HCT116 (cell line): ENCODE results near the gene WWOX. TPM values are rescaled to one million over a fixed set of nuclear protein-coding genes. Genes with fewer than 3 reads are reported as not detected.

Experiments used
- ATAC-seq: fragments of 200-7000 bp; cut with Tn5 transposase; 2 replicates; pipeline ENCODE4 v1.9.1; 2020; ENCODE audit warnings: mild to moderate bottlenecking, moderate library complexity
- BruUV-seq: library from RNA; stranded (reverse); fragments of 400-500 nt; replicated peaks from 2 replicates; lab custom pipeline; 2021; lab: Mats Ljungman, UMichigan
- CTCF ChIA-PET: fragments of 300-600 bp; sonication (Branson Sonifier 250); formaldehyde crosslinking; loops from one replicate; lab custom pipeline; 2021; ENCODE audit warnings: antibody characterized with exemption; lab: Charles Lee
- POLR2A ChIA-PET: fragments of 300-600, 350-600 bp; sonication (Branson Sonifier 250); formaldehyde crosslinking; loops from one replicate; lab custom pipeline; 2021; ENCODE audit warnings: antibody characterized with exemption; lab: Charles Lee
- RAD21 ChIA-PET, 2 experiments: fragments of 300-600 bp; sonication (Branson Sonifier 250); formaldehyde crosslinking; loops; one replicate each; lab custom pipeline; 2023; ENCODE audit warnings: low total read pairs in 2 of 2; ENCODE audit not compliant: uncharacterized antibody in 2 of 2, unreplicated experiment in 2 of 2, low non-redundant PET in 1 of 2; lab: Charles Lee
- DNase-seq: peaks from one replicate; pipeline ENCODE4 v3.0.0-alpha.2; 2010; ENCODE audit warnings: low read depth, low spot score
- H2AFZ ChIP-seq: fragments of 200-600 bp; shearing (Covaris generic), sonication (generic); 2 replicates; pipeline ENCODE4 v1.6.1; 2017; ENCODE audit warnings: low read depth, mixed run types, mixed read lengths, antibody characterized with exemption, low read length; ENCODE audit not compliant: poor library complexity, severe bottlenecking
- H3K27ac ChIP-seq: 2 replicates; pipeline ENCODE4 v1.5.1; 2012; ENCODE audit warnings: low read depth, low read length
- H3K27me3 ChIP-seq: fragments of 200-600 bp; sonication (generic); 2 replicates; pipeline ENCODE4 v1.6.1; 2016; ENCODE audit warnings: mixed run types, low read length, mixed read lengths; ENCODE audit not compliant: insufficient read depth
- H3K36me3 ChIP-seq, 2 experiments: fragments of 200-500 bp in 1 of 2; fragments of 200-600 bp in 1 of 2; sonication (Bioruptor generic) in 1 of 2; sonication (generic) in 1 of 2; 2 replicates each; pipeline versions ENCODE4 v1.5.1 to v1.6.1; 2014 to 2016; ENCODE audit warnings: low read length in 2 of 2, inconsistent platforms in 1 of 2, mixed read lengths in 1 of 2, mixed run types in 1 of 2; ENCODE audit not compliant: insufficient read depth in 2 of 2, control insufficient read depth in 1 of 2
- H3K4me1 ChIP-seq, 2 experiments: fragments of 200-600 bp in 1 of 2; sonication (generic) in 1 of 2; 2 replicates each; pipeline versions ENCODE4 v1.5.1 to v1.6.1; 2012 to 2017; ENCODE audit warnings: low read length in 2 of 2, inconsistent platforms in 1 of 2, mild to moderate bottlenecking in 1 of 2, mixed read lengths in 1 of 2, mixed run types in 1 of 2, moderate library complexity in 1 of 2; ENCODE audit not compliant: insufficient read depth in 2 of 2, control insufficient read depth in 1 of 2
- H3K4me2 ChIP-seq: fragments of 200-600 bp; sonication (generic); 2 replicates; pipeline ENCODE4 v1.6.1; 2017; ENCODE audit warnings: mixed run types, low read length, mixed read lengths
- H3K4me3 ChIP-seq, 2 experiments: fragments of 200-600 bp in 1 of 2; sonication (generic) in 1 of 2; replicated peaks in 1 of 2; 2 replicates each; pipeline ENCODE4 v1.5.1; 2011 to 2016; ENCODE audit warnings: low read length in 2 of 2, control low read depth in 1 of 2, low read depth in 1 of 2, mild to moderate bottlenecking in 1 of 2, mixed read lengths in 1 of 2, mixed run types in 1 of 2
- H3K79me2 ChIP-seq: fragments of 200-600 bp; sonication (generic); 2 replicates; pipeline ENCODE4 v1.6.1; 2017; ENCODE audit warnings: mild to moderate bottlenecking, mixed run types, low read length, moderate library complexity, mixed read lengths; ENCODE audit not compliant: insufficient read depth
- H3K9ac ChIP-seq: fragments of 200-600 bp; sonication (generic); 2 replicates; pipeline ENCODE4 v1.6.1; 2016; ENCODE audit warnings: low read length, mixed read lengths
- H3K9me2 ChIP-seq: fragments of 200-600 bp; sonication (generic), shearing (Covaris generic); 2 replicates; pipeline ENCODE4 v1.6.1; 2017; ENCODE audit warnings: mixed run types, mild to moderate bottlenecking, moderate library complexity; ENCODE audit not compliant: insufficient read depth
- H3K9me3 ChIP-seq, 2 experiments: fragments of 200-500 bp in 1 of 2; fragments of 200-600 bp in 1 of 2; sonication (Bioruptor generic) in 1 of 2; sonication (generic) in 1 of 2; 2 replicates each; pipeline ENCODE4 v1.6.1; 2014 to 2017; ENCODE audit warnings: low read length in 2 of 2, mixed read lengths in 2 of 2, inconsistent platforms in 1 of 2, low read depth in 1 of 2, mild to moderate bottlenecking in 1 of 2, mixed run types in 1 of 2, moderate library complexity in 1 of 2; ENCODE audit not compliant: control insufficient read depth in 1 of 2, insufficient read depth in 1 of 2
- H4K20me1 ChIP-seq: fragments of 200-600 bp; sonication (generic), shearing (Covaris generic); 2 replicates; pipeline ENCODE4 v1.6.1; 2017; ENCODE audit warnings: mixed run types, mild to moderate bottlenecking, moderate library complexity; ENCODE audit not compliant: insufficient read depth
- CEBPB ChIP-seq: IDR thresholded peaks from 2 replicates; pipeline ENCODE4 v1.6.1; 2012; ENCODE audit warnings: low read depth
- CTCF ChIP-seq, 3 experiments: fragments of 200-600 bp in 1 of 3; sonication (generic) in 1 of 3; IDR thresholded peaks in 2 of 3; conservative IDR thresholded peaks in 1 of 3; 2 replicates each; pipeline ENCODE4 v1.5.1; 2012 to 2017; ENCODE audit warnings: low read depth in 2 of 3, low read length in 2 of 3, antibody characterized with exemption in 1 of 3, borderline replicate concordance in 1 of 3, control low read depth in 1 of 3, mild to moderate bottlenecking in 1 of 3, mixed read lengths in 1 of 3, mixed run types in 1 of 3, moderate library complexity in 1 of 3; ENCODE audit not compliant: insufficient read depth in 1 of 3
- EZH2 ChIP-seq: fragments of 200-600 bp; sonication (generic); IDR thresholded peaks from 2 replicates; pipeline ENCODE4 v1.6.1; 2017; ENCODE audit warnings: antibody characterized with exemption, mixed run types
- FOSL1 ChIP-seq: IDR thresholded peaks from 2 replicates; pipeline ENCODE4 v1.6.1; 2012; ENCODE audit warnings: low read depth
- JUND ChIP-seq: IDR thresholded peaks from 2 replicates; pipeline ENCODE4 v1.6.1; 2012
- RAD21 ChIP-seq: IDR thresholded peaks from 2 replicates; pipeline ENCODE4 v1.6.1; 2012; ENCODE audit warnings: low read depth, mild to moderate bottlenecking
- REST ChIP-seq: IDR thresholded peaks from 2 replicates; pipeline ENCODE4 v1.6.1; 2012; ENCODE audit warnings: low read depth
- SIN3A ChIP-seq: IDR thresholded peaks from 2 replicates; pipeline ENCODE4 v1.6.1; 2012; ENCODE audit warnings: low read depth
- SP1 ChIP-seq: IDR thresholded peaks from 2 replicates; pipeline ENCODE4 v1.6.1; 2012; ENCODE audit warnings: low read depth
- SRF ChIP-seq: IDR thresholded peaks from 2 replicates; pipeline ENCODE4 v1.6.1; 2012; ENCODE audit warnings: low read depth
- YY1 ChIP-seq: IDR thresholded peaks from 2 replicates; pipeline ENCODE4 v1.6.1; 2011; ENCODE audit warnings: low read length, low read depth, moderate library complexity, mild to moderate bottlenecking; ENCODE audit not compliant: insufficient replicate concordance; ENCODE audit errors: extremely low read depth
- ZFX ChIP-seq: fragments of 450-650 bp; IDR thresholded peaks from 2 replicates; pipeline ENCODE4 v1.6.1; 2017
- ZNF274 ChIP-seq: fragments of 200-500 bp; sonication (Bioruptor generic); IDR thresholded peaks from 2 replicates; pipeline ENCODE4 v1.6.1; 2014; ENCODE audit warnings: mild to moderate bottlenecking, low read depth, low read length, inconsistent platforms
- intact Hi-C: fragments of 100-400 bp; cut with micrococcal nuclease; formaldehyde crosslinking; loops from 2 replicates; pipeline ENCODE4 v1.10.0; 2022
- total RNA-seq: library from RNA; stranded (reverse); gene quantifications from one replicate; pipeline ENCODE4 v1.2.1, GENCODE V29; 2021; ENCODE audit not compliant: unreplicated experiment
- TF ChIP-seq, protein P1 (sequence below): IDR thresholded peaks from 2 replicates; pipeline ENCODE4 v1.6.1; 2011; ENCODE audit warnings: mild to moderate bottlenecking, low read length, moderate library complexity; ENCODE audit not compliant: insufficient replicate concordance; ENCODE audit errors: extremely low read depth

WWOX gene
- total RNA-seq, 1 experiment from 2014 or later, result 13.7 TPM

DNA sequence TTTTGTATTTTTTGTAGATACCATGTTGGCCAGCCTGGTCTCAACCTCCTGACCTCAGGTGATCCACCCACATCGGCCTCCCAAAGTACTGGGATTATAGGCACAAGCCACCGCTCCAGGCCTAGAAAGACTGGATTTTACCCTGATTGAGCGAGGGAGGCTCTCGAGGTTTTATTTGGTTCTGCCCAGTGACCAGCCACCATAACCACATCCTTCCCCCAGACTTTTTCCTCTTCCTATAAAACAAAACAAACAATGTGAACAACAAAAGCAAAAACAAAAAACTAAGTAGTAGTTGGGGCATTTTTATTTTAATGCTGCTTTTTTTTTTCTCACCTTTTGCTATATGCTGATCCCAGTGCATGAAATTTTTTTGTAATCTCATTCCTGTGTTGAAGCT is 991.5 kb downstream of the WWOX start:
- ChIA-PET CTCF (no interaction called here), RAD21 (no interaction called here), POLR2A (no interaction called here)
- no peak overlapping the region for H2AFZ ChIP-seq
- no peaks in the 10 kb centered on the region for H3K79me2 ChIP-seq
- no peaks in the 10 kb centered on the region for H3K27me3 ChIP-seq
- H3K9ac ChIP-seq, result no peak overlapping the region
- BruUV-seq, result no TSS peak
- peaks cover 4 to 11% of the 10 kb centered on the region in 2 experiments; a peak in 2 of 4 replicates for H3K9me3 ChIP-seq
- H3K9me2 ChIP-seq, result no peaks in the 10 kb centered on the region
- intact Hi-C loops, result no loop called here
- H3K4me1 ChIP-seq, result no peaks in the 10 kb centered on the region
- no peak overlapping the region for H3K4me2 ChIP-seq
- H3K4me3 ChIP-seq, result no peak overlapping the region
- no peak for ATAC-seq
- no peaks in the 10 kb centered on the region for H4K20me1 ChIP-seq
- no peak for TF ChIP-seq YY1
- no peak for DNase-seq
- no peak overlapping the region for H3K27ac ChIP-seq
- H3K36me3 ChIP-seq, result no peaks in the 10 kb centered on the region

- DNase-seq, result no peak
- Histone ChIP-seq H3K9me3 (peaks cover 0 to 11% of the 10 kb centered on the region in 2 experiments; a peak in 2 of 4 replicates), H3K4me1 (no peaks in the 10 kb centered on the region), H2AFZ (no peak overlapping the region), H3K27me3 (no peaks in the 10 kb centered on the region), H3K4me2 (no peak overlapping the region), H3K79me2 (no peaks in the 10 kb centered on the region), H3K9ac (no peak overlapping the region), H3K4me3 (no peak overlapping the region), H3K36me3 (no peaks in the 10 kb centered on the region), H3K9me2 (no peaks in the 10 kb centered on the region), H4K20me1 (no peaks in the 10 kb centered on the region), H3K27ac (no peak overlapping the region)
- ChIA-PET POLR2A (no interaction called here), CTCF (no interaction called here), RAD21 (no interaction called here)
- no peak for ATAC-seq
- intact Hi-C loops, result no loop called here
- BruUV-seq, result no TSS peak
- TF ChIP-seq CTCF (IDR thresholded peaks at IDR 0.05 in 2 of 3, conservative IDR thresholded peaks at IDR 0.05 in 1 of 3; ENCODE audit: borderline replicate concordance in 1 of 3, insufficient read depth in 1 of 3, low read depth in 2 of 3, low read length in 2 of 3), result no peak
- no peak for TF ChIP-seq SIN3A
- no peak for TF ChIP-seq CEBPB
- TF ChIP-seq, protein P1, sequence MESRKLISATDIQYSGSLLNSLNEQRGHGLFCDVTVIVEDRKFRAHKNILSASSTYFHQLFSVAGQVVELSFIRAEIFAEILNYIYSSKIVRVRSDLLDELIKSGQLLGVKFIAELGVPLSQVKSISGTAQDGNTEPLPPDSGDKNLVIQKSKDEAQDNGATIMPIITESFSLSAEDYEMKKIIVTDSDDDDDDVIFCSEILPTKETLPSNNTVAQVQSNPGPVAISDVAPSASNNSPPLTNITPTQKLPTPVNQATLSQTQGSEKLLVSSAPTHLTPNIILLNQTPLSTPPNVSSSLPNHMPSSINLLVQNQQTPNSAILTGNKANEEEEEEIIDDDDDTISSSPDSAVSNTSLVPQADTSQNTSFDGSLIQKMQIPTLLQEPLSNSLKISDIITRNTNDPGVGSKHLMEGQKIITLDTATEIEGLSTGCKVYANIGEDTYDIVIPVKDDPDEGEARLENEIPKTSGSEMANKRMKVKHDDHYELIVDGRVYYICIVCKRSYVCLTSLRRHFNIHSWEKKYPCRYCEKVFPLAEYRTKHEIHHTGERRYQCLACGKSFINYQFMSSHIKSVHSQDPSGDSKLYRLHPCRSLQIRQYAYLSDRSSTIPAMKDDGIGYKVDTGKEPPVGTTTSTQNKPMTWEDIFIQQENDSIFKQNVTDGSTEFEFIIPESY, result no peak
- TF ChIP-seq EZH2, result no peak
- no peak for TF ChIP-seq JUND
- no peak for TF ChIP-seq RAD21
- no peak for TF ChIP-seq ZFX
- no peak for TF ChIP-seq YY1
- no peak for TF ChIP-seq FOSL1
- no peak for TF ChIP-seq REST
- TF ChIP-seq SRF, result no peak
- TF ChIP-seq ZNF274, result no peak
- no peak for TF ChIP-seq SP1
These were observed 993.4 kb downstream of the WWOX start for GRCh38 chr16:79092846-79093245.
